Measurements from ENCODE around the gene SRSF12.

SRSF12 gene

GRCh38 chr6:89160331-89161092, 42.6 kb upstream of the SRSF12 start:
- H3K4me2 ChIP-seq (ENCODE audit: low read depth, low read length, poor library complexity, severe bottlenecking), result no peak overlapping the region

GRCh38 chr6:89154131-89154530, 36.3 kb upstream of the SRSF12 start:
- no peak for TF ChIP-seq EZH2phosphoT487 (IDR thresholded peaks at IDR 0.05; ENCODE audit: borderline replicate concordance)
- no peak for TF ChIP-seq CTCF (conservative IDR thresholded peaks at IDR 0.05; ENCODE audit: low read length)
- Histone ChIP-seq H4K20me1 (ENCODE audit: insufficient read depth, low read length, poor library complexity, severe bottlenecking) (peaks cover 9% of the 10 kb centered on the region), H3K4me1 (ENCODE audit: insufficient read depth, low read length, poor library complexity, severe bottlenecking) (peaks cover 18% of the 10 kb centered on the region), H3K79me2 (ENCODE audit: insufficient read depth, low read length) (peaks cover 18% of the 10 kb centered on the region; the same call in 1 of the 2 replicates), H3K4me2 (ENCODE audit: low read depth, low read length, poor library complexity, severe bottlenecking) (no peak overlapping the region), H3K27me3 (ENCODE audit: insufficient read depth, low read length, poor library complexity, severe bottlenecking) (no peaks in the 10 kb centered on the region), H3K36me3 (ENCODE audit: insufficient read depth, low read length) (peaks cover 7% of the 10 kb centered on the region; the same call in 1 of the 2 replicates), H3K9ac (ENCODE audit: low read depth, low read length, poor library complexity, severe bottlenecking) (no peak overlapping the region), H2AFZ (ENCODE audit: low read length) (no peak overlapping the region), H3K9me3 (ENCODE audit: insufficient read depth, low read depth, low read length) (no peaks in the 10 kb centered on the region), H3K9me2 (replicated peaks; ENCODE audit: low read depth, low read length) (no peaks in the 10 kb centered on the region), H3K4me3 (ENCODE audit: low read length, poor library complexity, severe bottlenecking) (no peak overlapping the region), H3F3A (ENCODE audit: low read depth) (no peaks in the 10 kb centered on the region)

More at GRCh38 chr6:89160331-89161092, 42.6 kb upstream of the SRSF12 start:
- Histone ChIP-seq H3F3A (ENCODE audit: low read depth) (no peaks in the 10 kb centered on the region), H3K79me2 (ENCODE audit: insufficient read depth, low read length) (no peaks in the 10 kb centered on the region), H3K4me1 (ENCODE audit: insufficient read depth, low read length, poor library complexity, severe bottlenecking) (no peaks in the 10 kb centered on the region), H4K20me1 (ENCODE audit: insufficient read depth, low read length, poor library complexity, severe bottlenecking) (no peaks in the 10 kb centered on the region), H3K36me3 (ENCODE audit: insufficient read depth, low read length) (peaks cover 41% of the 10 kb centered on the region; the same call in 1 of the 2 replicates), H3K4me3 (ENCODE audit: low read length, poor library complexity, severe bottlenecking) (no peak overlapping the region), H3K9me3 (ENCODE audit: insufficient read depth, low read depth, low read length) (no peaks in the 10 kb centered on the region), H3K27me3 (ENCODE audit: insufficient read depth, low read length, poor library complexity, severe bottlenecking) (no peaks in the 10 kb centered on the region), H3K9me2 (replicated peaks; ENCODE audit: low read depth, low read length) (no peaks in the 10 kb centered on the region), H2AFZ (ENCODE audit: low read length) (no peak overlapping the region), H3K9ac (ENCODE audit: low read depth, low read length, poor library complexity, severe bottlenecking) (no peak overlapping the region)
- TF ChIP-seq EZH2phosphoT487 (IDR thresholded peaks at IDR 0.05; ENCODE audit: borderline replicate concordance) (no peak), CTCF (conservative IDR thresholded peaks at IDR 0.05; ENCODE audit: low read length) (no peak)

- TF ChIP-seq EZH2phosphoT487 (IDR thresholded peaks at IDR 0.05; ENCODE audit: borderline replicate concordance) (no peak), CTCF (conservative IDR thresholded peaks at IDR 0.05; ENCODE audit: low read length) (no peak)
- Histone ChIP-seq H3K4me3 (ENCODE audit: low read length, poor library complexity, severe bottlenecking) (peak overlapping the region; percentile 43), H3K9me3 (ENCODE audit: insufficient read depth, low read depth, low read length) (no peaks in the 10 kb centered on the region), H3K79me2 (ENCODE audit: insufficient read depth, low read length) (peaks cover 47% of the 10 kb centered on the region), H3K27me3 (ENCODE audit: insufficient read depth, low read length, poor library complexity, severe bottlenecking) (no peaks in the 10 kb centered on the region), H3K36me3 (ENCODE audit: insufficient read depth, low read length) (no peaks in the 10 kb centered on the region), H3K4me1 (ENCODE audit: insufficient read depth, low read length, poor library complexity, severe bottlenecking) (peaks cover 61% of the 10 kb centered on the region), H3K4me2 (ENCODE audit: low read depth, low read length, poor library complexity, severe bottlenecking) (peak overlapping the region; percentile 77), H2AFZ (ENCODE audit: low read length) (no peak overlapping the region), H4K20me1 (ENCODE audit: insufficient read depth, low read length, poor library complexity, severe bottlenecking) (peaks cover 9% of the 10 kb centered on the region), H3K9me2 (replicated peaks; ENCODE audit: low read depth, low read length) (no peaks in the 10 kb centered on the region), H3K9ac (ENCODE audit: low read depth, low read length, poor library complexity, severe bottlenecking) (peak overlapping the region; percentile 14), H3F3A (ENCODE audit: low read depth) (0 out of 2 replicates have a peak, but pooled peaks cover 4% of the 10 kb centered on the region)
Measured at GRCh38 chr6:89148016-89148750, 30.3 kb upstream of the SRSF12 start.
